GM21737 (cell line): ENCODE results near the gene DDX46.
"Not testable (repeated sequence)": the region's sequence is repeated elsewhere in the genome, so short reads cannot be mapped to it uniquely, and the experiment has no call there.

Source experiments
- ATAC-seq: cut with Tn5 transposase; IDR thresholded peaks from one replicate; pipeline ENCODE4 v1.9.1; 2021; ENCODE audit warnings: mild to moderate bottlenecking, moderate library complexity; ENCODE audit not compliant: unreplicated experiment

The DDX46 gene

DNA sequence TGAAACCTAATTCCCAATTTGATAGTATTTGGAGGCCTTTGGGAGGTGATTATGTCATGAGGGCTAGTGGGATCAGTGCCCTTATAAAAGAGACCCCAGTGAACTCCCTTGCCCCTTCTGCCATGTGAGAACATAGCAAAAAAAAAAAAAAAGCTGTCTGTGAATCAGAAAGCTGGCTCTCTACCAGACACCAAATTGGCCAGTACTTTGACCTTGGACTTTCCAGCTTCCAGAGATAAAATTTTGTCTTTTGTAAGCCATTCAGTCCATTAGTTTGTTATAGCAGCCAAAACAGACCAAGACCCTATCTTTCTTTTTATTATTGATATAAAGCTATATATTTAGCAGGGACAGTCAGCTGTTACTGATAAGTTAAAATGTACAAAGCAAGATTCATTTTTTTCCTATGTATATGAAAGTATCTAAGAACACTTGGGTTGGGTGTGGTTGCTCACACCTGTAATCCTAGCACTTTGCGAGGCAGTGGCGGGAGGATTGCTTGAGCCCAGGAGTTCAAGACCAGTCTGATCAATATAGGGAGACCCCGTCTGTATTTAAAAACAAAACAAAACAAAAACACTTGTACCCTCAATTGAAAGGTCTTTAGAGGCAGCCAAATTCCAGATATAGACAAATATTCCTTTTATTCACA lies 79.1 kb downstream of the DDX46 start:
- no peak for ATAC-seq

DNA sequence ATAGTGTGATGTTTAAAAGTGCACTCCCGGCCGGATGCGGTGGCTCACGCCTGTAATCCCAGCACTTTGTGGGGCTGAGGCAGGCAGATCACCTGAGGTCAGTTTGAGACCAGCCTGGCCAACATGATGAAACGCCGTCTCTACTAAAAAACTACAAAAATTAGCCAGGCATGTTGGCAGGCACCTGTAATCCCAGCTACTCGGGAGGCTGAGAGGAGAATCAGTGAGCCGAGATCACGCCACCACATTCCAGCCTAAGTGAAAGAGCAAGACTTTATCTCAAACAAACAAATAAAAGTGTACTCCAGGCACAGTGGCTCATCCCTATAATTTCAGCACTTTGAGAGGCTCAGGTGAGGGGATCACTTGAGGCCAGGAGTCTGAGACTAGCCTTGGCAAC lies 79.8 kb downstream of the DDX46 start:
- not testable (repeated sequence) for ATAC-seq

DNA sequence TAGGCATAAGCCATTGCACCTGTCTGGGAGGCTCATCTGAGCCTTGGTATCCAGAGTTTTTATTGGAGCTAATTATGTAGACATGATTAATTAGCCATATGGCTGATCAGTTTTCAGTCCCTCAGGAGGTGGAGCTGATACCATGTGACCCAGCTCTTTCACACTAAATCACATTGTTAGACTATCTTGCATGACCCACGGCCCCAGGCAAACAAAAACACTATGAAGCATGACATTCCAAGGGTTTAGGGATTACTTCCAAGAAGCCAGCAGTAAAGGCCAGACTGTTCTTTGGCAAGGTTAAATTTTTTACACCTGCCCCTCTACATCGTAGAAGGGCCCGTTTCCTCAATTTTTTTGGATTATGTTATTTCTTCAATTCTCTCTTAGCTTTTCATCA lies 82.2 kb downstream of the DDX46 start:
- ATAC-seq = no peak

DNA sequence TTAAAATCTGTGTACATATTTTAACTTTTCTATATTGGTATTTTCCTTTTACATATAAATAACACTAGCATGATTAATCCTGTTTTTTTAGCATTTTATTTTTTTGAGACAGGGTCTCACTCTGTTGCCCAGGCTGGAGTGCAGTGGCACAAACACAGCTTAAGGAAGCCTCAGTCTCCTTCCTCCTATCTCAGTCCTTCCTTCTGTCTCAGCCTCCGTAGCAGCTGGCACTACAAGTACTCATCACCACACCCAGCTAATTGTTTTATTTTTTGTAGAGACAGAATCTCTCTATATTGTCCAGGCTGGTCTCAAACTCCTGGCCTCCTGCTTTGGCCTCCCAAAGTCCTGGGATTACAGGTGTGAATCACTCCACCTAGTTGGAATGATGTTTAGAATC lies 85.7 kb downstream of the DDX46 start:
- ATAC-seq = no peak

DNA sequence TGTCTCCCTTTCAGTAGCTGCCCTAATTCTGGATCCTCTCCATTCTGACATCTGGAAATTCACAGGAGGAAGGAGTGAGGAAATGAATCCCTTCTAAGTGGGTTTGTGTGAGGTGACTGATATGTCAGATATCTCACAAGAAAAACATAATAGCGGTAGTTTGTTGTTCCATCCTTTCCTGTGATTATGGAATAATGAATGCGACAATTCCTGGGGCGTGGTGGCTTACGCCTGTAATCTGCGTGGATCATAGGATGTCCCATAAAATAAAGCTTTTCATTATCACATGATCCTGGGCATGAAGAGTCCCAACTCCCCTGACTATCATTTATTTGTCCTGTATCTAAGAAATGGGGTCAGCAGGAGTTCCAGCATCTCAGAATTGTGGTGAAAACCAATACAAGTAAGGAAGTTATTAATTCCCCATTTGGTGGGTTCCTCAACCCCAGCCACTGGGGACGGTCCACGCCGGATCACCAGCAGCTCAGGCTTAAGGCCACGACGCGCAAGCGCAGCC lies 86.8 kb downstream of the DDX46 start:
- no peak for ATAC-seq

DNA sequence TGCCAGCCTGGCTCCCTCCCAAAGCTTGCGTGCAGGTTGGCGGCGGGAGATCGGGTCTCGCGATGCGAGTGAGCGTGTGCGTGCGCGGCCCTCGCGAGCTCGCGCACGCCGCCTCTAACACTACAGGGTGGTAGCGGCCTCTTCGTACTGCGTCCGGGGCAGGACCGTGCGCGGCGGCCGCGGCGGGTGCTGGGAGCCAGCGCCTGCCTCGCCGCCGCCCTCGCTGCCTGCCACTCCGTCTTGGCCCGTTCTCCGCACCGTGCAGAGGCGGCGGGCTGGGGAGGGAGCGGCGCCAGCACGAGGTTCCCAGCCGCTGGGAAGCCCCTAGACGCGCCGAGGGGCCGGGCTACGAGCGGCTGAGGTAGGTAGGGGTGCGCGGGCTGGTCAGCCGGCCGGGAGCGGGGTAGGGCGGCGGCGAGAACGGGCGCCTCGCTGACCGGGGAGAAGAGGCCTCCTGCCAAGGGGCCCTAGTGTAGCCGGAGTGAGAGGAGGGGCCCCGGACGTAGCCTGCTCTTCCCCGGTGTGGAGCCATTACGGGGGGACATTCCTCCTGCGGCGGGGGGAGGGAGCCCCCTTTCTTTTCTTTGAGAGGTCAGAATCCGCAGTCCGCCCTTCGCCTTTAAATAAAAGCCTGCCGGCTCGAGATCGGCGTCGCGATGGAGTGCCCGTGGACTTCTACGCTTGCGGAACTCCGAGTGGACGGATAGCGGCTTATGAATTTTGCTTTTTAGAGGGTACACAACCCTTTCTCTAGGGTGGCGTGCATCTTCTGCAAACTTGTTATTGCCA lies 87.5 kb downstream of the DDX46 start, which contains the start of gene C5orf24:
TSS of gene C5orf24 (plus strand) at position 117 of the 789 bp plus-strand sequence. CDS start 8,933 bp downstream, outside the sequence.
- peak; percentile 97 for ATAC-seq

DNA sequence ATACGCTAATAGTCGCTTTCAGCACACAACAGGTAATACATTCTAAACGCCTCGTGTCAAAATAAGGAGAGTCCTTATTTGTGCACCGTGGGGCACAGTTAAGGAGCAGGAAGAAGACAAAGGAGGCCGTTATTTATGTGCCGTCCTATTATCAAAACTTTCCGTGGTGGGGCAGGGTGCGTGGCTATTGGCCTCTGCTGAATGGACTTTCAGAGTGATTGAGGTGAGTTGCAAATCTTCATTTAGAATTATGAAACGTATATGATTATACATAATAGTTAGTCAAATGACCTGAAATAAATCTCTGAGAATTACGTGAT lies 88.0 kb downstream of the DDX46 start:
- no peak for ATAC-seq

DNA sequence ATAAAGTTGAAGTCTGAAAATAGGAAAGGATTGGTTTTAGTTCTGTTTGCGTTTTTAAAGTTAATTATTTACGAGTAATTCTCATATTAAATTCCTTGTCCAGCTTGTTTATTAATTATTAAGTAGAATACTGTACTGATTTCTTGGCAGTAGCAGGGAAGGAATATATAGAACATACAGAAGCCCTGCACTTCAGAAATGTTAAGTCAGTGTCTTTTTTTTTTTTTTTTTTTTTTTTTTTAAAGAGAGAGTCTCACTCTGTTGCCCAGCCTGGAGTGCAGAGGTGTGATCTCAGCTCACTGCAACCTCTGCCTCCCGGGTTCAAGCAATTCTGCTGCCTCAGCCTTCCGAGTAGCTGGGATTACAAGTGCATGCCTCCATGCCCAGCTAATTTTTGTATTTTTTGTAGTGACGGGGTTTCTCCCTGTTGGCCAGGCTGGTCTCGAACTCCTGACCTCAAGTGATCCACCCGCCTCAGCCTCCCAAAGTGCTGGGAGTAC lies 90.9 kb downstream of the DDX46 start:
- ATAC-seq = not testable (repeated sequence)

DNA sequence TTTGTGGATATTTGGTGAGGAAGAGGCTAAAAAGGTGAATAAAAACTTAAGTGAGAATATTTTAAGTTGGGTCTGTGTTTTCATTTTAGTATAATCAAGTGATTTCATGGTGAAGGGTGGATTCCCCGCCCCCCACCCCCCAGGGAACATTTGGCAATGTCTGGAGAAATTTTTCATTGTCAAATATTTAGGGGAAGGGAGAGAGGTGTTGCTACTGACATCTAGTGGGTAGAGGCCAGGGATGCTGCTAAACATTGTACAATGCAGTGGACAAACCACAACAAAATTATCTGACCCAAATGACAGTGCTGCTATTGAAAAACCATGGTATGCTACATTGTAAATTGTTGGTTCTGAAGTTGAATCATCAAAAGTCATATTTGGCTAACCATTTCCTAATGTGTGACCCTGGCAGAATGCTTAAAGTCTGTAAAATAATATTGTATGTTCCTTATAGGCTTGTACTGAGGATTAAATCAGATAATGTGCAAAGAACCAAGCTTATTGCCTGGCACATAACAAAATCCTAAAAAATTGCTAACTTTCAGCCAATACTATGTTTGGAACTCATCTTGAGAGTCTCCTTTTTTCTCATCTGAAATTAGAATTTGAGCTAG lies 92.8 kb downstream of the DDX46 start:
- ATAC-seq = no peak

DNA sequence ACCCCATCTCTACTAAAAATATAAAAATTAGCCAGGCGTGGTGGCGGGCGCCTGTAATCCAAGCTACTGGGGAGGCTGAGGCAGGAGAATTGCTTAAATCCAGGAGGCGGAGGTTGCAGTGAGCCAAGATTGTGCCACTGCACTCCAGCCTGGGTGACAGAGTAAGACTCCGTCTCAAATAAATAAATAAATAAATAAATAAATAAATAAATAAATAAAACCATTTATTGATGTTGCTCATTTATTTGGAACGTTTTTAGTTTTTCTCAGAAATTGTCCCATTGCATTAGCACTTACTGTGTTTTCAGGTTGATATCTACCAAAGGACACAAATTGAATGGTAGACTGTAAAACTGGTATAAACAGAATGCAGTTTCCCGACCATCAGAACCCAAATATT lies 97.9 kb downstream of the DDX46 start:
- not testable (repeated sequence) for ATAC-seq

DNA sequence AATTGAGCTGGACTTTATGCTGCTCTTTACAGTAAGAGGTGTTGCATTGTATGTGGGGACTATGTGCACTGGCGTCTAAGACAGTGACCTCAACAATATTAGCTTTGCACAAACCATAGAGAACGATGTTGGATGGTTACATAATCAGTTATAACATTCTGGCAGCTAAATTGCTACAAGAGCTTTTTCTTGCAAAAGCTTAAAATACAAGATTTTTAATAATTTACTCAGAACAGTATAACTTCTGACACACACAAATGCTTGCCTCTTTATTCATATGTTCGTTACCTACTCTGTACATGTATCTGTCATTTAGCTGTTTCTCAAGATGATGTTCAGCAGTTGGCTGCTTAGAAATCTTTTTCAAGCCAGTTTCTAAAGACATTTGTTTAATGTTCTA lies 98.8 kb downstream of the DDX46 start:
- ATAC-seq = no peak

DNA sequence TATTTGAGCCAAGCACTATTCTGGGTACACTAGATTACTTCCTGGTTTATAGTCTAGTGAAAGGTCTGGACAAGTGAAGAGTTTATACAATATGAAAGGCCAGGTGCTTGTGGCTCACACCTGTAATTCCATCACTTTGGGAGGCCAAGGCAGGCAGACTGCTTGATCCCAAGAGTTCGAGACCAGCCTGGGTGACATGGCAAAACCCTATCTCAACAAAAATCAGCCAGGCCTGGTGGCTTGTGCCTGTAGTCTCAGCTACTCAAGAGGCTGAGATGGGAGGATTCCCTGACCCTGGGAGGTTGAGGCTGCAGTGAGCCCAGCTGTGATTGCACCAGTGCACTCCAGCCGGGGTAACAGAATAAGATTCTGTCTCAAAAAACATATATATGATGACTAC lies 106.1 kb downstream of the DDX46 start:
- ATAC-seq = no peak

DNA sequence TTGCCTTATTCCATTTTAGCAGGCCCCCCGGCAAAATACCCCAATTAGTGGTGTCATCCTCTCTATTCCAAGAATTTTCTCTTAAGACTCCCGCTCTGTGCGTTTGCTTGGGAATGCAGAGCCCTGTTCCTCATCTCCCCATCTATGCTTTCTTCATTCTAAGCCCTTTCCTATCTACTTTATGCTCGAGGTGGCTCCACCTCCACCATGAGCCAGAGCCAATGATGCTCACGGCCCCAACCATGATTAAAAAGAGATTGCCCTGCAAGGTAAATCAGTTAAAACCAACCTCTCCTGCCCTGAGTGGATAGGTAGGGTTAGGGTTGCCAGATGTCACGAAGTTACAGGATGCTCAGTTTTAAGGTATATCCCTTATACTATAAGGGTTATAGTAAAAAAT lies 114.9 kb downstream of the DDX46 start:
- no peak for ATAC-seq

DNA sequence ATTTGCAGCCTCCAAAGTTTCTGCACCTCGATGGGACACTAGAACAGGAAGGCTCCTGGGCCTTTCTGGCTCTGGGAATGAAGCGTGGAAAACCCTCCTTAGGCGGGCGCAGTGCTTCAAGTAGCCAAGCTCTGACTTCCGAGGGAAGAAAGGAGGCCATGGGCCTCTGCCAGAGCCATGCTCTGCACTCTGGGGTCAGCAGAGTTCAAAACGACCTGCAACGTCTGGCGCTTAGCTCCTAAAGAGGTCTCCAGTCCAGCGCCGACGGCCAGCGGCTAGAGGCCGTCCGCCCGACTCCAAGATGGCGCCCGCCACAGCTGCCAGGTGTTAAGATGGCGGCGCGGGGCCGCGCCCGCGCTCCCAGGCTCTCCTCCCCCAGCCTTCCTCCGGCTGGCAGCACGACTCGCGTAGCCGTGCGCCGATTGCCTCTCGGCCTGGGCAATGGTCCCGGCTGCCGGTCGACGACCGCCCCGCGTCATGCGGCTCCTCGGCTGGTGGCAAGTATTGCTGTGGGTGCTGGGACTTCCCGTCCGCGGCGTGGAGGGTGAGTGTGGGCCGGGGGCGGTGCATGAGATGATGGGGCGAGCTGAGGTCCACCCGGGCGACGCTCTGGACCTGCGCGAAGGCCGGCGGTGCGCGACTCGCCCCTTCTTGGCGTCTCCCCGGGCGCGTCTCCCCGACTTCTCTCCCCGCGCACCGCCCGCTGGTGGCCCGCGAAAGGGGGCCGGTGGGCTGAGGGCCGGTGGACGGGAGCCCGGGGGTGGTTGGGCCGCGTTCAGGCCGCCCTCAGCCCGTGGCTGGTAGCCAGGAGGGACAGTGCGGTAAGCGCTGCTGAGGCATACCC lies 115.6 kb downstream of the DDX46 start, which contains the start of gene TXNDC15:
TSS of gene TXNDC15 (plus strand) at position 385 of the 844 bp plus-strand sequence. CDS start at position 442, 57 bp downstream.
- peak; percentile 77 for ATAC-seq

DNA sequence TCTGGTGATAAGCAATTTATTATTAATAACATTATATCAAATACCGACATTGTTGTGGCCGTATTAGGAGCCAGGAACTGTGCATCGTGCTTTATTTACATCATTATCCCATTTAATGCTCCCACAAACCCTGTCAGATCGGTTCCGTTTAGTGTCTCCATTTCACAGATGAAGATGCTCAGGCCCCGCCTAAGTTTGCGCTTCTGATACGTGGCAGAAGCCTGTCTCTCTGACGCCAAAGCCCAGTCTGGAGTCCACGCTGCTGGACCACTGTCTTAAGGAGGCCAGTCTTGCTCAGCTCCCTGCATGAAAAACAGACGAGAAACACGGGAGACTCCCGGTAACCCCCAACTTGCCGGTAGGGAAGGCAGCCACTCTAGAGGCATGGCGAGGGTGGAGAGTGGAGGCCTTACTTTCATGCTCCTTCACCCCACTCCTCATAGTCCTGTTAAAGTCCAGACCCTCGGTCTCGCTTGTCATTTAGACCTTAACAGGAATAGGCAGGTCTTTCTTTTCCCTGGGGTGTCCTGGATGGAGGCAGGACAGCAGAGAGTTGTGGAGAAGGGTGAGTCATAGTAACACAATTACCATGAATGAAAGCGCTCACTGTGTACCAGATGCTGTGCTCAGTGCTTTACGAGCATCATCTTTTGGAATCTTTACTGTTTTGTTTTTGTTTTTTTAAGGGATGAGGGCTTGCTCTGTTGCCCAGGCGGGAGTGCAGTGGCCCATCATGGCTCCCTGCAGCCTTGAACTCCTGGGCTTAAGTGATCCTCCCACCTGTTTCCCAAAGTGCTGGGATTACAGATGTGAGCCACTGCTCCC lies 116.5 kb downstream of the DDX46 start:
- no peak for ATAC-seq

DNA sequence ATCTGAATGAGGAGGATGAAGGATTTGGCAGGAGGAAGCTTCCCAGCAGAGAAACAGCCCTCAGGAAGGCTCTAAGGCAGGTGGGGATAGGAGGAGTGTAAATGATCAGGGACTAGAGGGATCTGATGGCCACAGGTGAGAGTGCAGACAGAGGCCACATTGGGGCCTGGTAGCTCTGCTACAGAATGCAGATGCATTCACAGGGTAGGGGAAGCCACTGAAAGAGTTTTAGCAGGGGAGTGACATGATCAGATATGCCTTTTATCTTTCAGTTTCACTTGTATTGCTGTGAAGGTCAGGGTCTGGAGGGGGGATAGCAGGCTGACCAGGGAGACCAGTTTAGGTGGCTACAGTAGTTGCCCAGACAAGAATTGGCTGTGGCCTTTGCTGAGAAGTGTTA lies 118.6 kb downstream of the DDX46 start:
- peak; percentile 40 for ATAC-seq

DNA sequence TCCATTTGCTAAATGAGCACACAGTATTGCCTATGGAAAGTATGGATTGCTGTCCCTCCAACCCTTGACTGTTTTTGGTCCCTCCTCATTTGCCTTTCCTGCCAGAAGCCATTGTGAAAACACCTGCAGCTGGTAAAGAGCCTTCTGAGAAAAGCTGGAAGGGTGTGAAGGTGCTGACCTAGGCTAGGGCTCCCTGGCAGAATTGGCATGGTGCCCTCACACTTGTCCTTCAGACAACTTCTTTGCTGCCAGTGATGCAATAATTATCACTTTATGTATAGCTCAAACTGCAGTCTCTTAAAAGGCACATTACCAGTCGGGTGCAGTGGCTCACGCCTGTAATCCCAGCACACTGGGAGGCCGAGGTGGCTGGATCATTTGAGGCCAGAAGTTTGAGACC lies 119.8 kb downstream of the DDX46 start:
- ATAC-seq = no peak

DNA sequence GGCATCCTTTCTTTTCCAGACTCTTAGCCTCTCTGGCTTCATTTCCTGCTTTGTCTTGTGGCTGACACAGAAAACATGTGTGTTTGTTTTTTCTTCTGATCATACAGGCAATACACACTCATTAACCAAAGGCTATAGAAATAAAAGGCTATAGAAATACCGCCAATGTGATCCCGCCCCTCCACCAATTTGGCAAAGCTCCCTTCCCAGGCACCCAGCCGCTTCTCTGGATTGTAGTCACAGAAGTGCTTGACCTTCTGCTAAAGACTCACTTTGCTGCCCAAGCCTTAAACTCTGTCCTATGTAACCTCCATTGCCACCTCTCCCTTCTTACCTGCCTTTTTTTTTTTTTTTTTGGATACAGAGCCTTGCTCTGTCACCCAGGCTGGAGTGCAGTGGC lies 120.9 kb downstream of the DDX46 start:
- no peak for ATAC-seq
